ENCODE measurements around the gene DAZAP2. TPM values are rescaled to one million over a fixed set of nuclear protein-coding genes. Genes with fewer than 3 reads are reported as not detected.

The DAZAP2 gene, protein sequence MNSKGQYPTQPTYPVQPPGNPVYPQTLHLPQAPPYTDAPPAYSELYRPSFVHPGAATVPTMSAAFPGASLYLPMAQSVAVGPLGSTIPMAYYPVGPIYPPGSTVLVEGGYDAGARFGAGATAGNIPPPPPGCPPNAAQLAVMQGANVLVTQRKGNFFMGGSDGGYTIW
- total RNA-seq: 100 to 1,000 TPM; 186 TPM

- DNase-seq (peak; percentile 97), ATAC-seq (peak; percentile 96)
- ChIA-PET POLR2A (interaction anchor here (0.6 to 3.4 kb wide), 32 partner anchors 9 to 1000 kb away, joined by 3 to 31 read pairs (median 3); partner anchors contain the start of genes ATF1, CSRNP2, LETMD1 and POU6F1), CTCF (interaction anchor here (0.7 to 3.4 kb wide), 8 partner anchors 8 to 1056 kb away, joined by 3 to 28 read pairs (median 4); partner anchors contain the start of genes CSRNP2 and POU6F1)
- Mint-ChIP-seq H3K4me3 (peak within 1 kb of the TSS; percentile 96), H3K27me3 (ENCODE audit: low read depth) (peaks cover 2% of the 10 kb centered on the region), H3K4me1 (ENCODE audit: low read depth) (peaks cover 38% of the 10 kb centered on the region), H3K27ac (peak within 1 kb of the TSS; percentile 100), H3K36me3 (ENCODE audit: low read depth) (peaks cover 41% of the 10 kb centered on the region), H3K9me3 (ENCODE audit: insufficient read depth) (no peaks in the 10 kb centered on the region)
Observed at GRCh38 chr12:51238510-51239334, at the start of gene DAZAP2. Gene DAZAP2 (plus strand): TSS chr12:51238826. CDS start chr12:51238908, 82 bp downstream.

DNA sequence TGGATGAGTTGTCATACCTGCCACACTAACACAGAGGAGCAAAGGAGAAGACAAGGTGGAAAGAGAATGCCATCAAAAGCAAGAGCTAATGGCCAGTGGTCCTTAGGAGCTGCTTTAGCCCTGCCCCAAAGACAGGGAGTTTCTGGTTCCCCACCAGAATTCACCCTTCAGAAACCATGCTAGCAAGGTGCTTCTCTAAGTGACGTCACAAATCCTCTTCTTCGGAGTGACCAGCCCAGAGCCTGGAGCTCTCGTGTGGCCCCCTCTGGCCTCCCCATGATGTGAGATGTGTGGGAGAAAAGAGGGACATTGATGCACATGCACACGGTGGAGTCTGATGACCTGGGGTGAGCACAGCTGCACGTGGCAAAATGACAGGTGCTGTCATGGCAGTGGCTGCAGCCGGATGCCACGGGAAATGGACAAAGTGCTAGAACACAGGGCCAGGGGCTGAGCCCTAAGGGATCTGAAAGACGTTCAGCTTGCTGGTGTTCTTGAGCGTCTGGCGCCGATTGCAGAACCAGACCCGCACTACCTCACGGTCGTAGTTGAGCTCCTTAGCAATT, 48.8 kb upstream of the DAZAP2 start:
- CTCF ChIA-PET: interaction anchor here (1.3 kb wide), 1 partner anchor 28 kb away, joined by 4 read pairs; no protein-coding TSS in a partner anchor
- Mint-ChIP-seq H3K27me3 (ENCODE audit: low read depth) (no peaks in the 10 kb centered on the region), H3K27ac (no peak overlapping the region), H3K4me1 (ENCODE audit: low read depth) (no peaks in the 10 kb centered on the region), H3K4me3 (no peak overlapping the region), H3K36me3 (ENCODE audit: low read depth) (no peaks in the 10 kb centered on the region), H3K9me3 (ENCODE audit: insufficient read depth) (no peaks in the 10 kb centered on the region)
- no peak for ATAC-seq
- no peak for DNase-seq
- POLR2A ChIA-PET: no interaction called here

DNA sequence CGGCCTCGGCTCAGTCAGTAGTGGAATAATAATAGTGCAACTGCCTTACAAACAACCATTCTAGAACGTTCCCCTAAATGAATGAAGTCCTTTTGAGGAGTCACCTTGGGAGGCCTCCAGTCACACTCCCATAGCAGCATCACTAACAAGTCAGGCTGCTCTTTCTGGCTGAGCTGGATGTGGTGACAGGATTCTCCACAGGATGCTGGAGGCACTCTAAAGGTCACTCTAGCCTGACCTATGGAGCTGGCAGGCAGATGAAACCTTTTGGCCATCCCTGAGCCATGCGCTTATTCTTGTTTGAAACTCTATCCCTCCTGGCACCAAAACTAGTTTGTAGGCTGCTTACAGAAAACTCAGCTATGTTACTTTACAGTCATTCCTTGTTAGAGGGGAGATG, 47.8 kb upstream of the DAZAP2 start:
- H3K4me3 Mint-ChIP-seq: no peak overlapping the region
- no peaks in the 10 kb centered on the region for H3K9me3 Mint-ChIP-seq (ENCODE audit: insufficient read depth)
- no peaks in the 10 kb centered on the region for H3K27me3 Mint-ChIP-seq (ENCODE audit: low read depth)
- ATAC-seq (no peak), DNase-seq (no peak)
- ChIA-PET POLR2A (no interaction called here), CTCF (interaction anchor here (1.3 kb wide), 1 partner anchor 27 kb away, joined by 4 read pairs; no protein-coding TSS in a partner anchor)
- no peaks in the 10 kb centered on the region for H3K36me3 Mint-ChIP-seq (ENCODE audit: low read depth)
- H3K4me1 Mint-ChIP-seq (ENCODE audit: low read depth): no peaks in the 10 kb centered on the region
- H3K27ac Mint-ChIP-seq: no peak overlapping the region

DNA sequence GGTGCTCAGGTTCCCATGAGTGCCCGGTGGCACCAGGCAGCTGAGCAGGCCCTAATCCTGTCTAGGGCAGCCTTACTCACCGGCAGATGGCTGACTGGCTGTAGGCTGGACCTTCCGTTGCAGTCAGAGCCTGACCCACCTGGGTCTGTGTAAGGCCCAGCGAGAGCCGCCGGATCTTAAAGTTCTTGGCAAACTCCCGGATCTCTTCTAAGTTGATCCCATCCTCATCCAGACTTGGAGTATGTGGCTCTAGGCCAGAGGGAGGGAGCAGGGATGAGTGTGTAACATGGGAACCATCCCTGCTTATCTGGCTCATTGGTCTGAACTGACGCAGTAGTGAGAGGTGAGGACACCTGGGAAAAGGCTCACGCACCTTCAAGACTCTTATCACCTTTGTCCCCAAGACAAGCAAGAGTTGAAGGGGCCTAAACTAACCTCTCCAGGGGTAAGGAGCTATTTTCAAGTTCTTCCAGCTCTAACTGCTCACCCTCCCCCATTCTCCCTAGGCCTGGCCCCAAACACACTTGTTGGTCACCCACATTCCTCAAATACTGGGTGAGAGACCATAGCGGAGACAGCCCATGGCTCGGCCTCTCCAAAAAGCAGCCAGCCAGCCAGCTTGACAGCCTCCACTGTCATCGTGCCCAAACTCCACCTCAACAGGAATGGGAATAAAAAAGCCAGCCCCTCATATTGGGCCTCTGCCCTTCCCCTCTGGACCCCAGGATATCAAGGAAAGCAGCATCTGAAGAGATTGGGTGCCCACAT, 46.9 kb upstream of the DAZAP2 start:
- Mint-ChIP-seq H3K4me3 (no peak overlapping the region), H3K9me3 (ENCODE audit: insufficient read depth) (no peaks in the 10 kb centered on the region), H3K4me1 (ENCODE audit: low read depth) (no peaks in the 10 kb centered on the region), H3K27ac (peak overlapping the region; percentile 2), H3K27me3 (ENCODE audit: low read depth) (no peaks in the 10 kb centered on the region), H3K36me3 (ENCODE audit: low read depth) (no peaks in the 10 kb centered on the region)
- ATAC-seq (no peak), DNase-seq (no peak)
- ChIA-PET CTCF (interaction anchor here (1.3 kb wide), 1 partner anchor 27 kb away, joined by 4 read pairs; no protein-coding TSS in a partner anchor), POLR2A (no interaction called here)

DNA sequence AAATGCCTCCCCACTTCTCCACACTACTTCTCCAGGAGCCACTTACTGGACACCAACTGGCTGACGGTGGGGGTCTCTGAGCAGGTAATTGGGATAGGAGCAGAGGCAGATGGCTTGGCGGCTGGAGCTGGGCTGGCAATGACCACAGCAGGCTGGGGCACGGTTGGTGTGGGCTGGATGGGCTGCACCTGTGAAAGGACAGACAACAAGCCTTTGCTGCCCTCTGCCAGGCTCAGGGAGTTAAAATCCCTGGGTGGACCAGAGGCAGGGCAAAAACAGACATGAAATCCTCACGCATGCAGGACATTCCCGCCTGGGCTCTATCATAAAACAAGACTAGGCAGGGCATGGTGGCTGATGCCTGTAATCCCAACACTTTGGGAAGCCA, 46.3 kb upstream of the DAZAP2 start:
- H3K27me3 Mint-ChIP-seq (ENCODE audit: low read depth): no peaks in the 10 kb centered on the region
- no peaks in the 10 kb centered on the region for H3K4me1 Mint-ChIP-seq (ENCODE audit: low read depth)
- ChIA-PET CTCF (no interaction called here), POLR2A (no interaction called here)
- DNase-seq: no peak
- ATAC-seq: no peak
- H3K9me3 Mint-ChIP-seq (ENCODE audit: insufficient read depth): no peaks in the 10 kb centered on the region
- H3K36me3 Mint-ChIP-seq (ENCODE audit: low read depth): no peaks in the 10 kb centered on the region
- no peak overlapping the region for H3K4me3 Mint-ChIP-seq
- H3K27ac Mint-ChIP-seq: no peak overlapping the region

DNA sequence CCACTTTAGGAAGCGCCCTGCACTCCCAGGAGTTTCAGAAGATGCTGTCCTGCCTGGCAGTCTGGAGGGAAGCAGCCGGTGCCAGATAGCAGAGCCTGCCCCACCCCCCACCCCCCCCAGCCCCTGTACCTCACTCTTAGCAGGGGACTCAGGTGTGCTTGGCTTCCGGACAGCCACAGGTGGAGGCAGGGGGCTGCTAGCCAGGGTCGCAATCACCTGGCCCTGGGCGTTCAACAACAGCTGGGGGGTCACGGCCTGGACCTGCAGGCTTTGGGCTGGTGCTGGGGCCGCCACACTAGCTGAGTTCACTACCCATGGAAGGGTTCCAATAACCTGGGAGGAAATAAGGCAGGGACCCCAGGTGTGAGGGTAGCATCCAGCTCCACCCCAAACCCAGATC, 42.8 kb upstream of the DAZAP2 start:
- no peaks in the 10 kb centered on the region for H3K36me3 Mint-ChIP-seq (ENCODE audit: low read depth)
- ChIA-PET POLR2A (interaction anchor here (0.6 kb wide), 2 partner anchors 42 to 56 kb away, joined by 3 to 6 read pairs; no protein-coding TSS in a partner anchor), CTCF (interaction anchor here (0.9 kb wide), 1 partner anchor 9 kb away, joined by 4 read pairs; no protein-coding TSS in a partner anchor)
- H3K27me3 Mint-ChIP-seq (ENCODE audit: low read depth): no peaks in the 10 kb centered on the region
- H3K4me1 Mint-ChIP-seq (ENCODE audit: low read depth): no peaks in the 10 kb centered on the region
- no peak for DNase-seq
- H3K4me3 Mint-ChIP-seq: no peak overlapping the region
- ATAC-seq: no peak
- no peak overlapping the region for H3K27ac Mint-ChIP-seq
- H3K9me3 Mint-ChIP-seq (ENCODE audit: insufficient read depth): no peaks in the 10 kb centered on the region

GRCh38 chr12:51196547-51196946, 42.1 kb upstream of the DAZAP2 start:
- ChIA-PET POLR2A (interaction anchor here (0.6 kb wide), 2 partner anchors 42 to 55 kb away, joined by 3 to 6 read pairs; no protein-coding TSS in a partner anchor), CTCF (interaction anchor here (0.9 kb wide), 1 partner anchor 8 kb away, joined by 4 read pairs; no protein-coding TSS in a partner anchor)
- no peaks in the 10 kb centered on the region for H3K36me3 Mint-ChIP-seq (ENCODE audit: low read depth)
- H3K27me3 Mint-ChIP-seq (ENCODE audit: low read depth): no peaks in the 10 kb centered on the region
- DNase-seq (no peak), ATAC-seq (no peak)
- no peak overlapping the region for H3K27ac Mint-ChIP-seq
- no peaks in the 10 kb centered on the region for H3K9me3 Mint-ChIP-seq (ENCODE audit: insufficient read depth)
- H3K4me3 Mint-ChIP-seq: no peak overlapping the region
- H3K4me1 Mint-ChIP-seq (ENCODE audit: low read depth): no peaks in the 10 kb centered on the region

- no peaks in the 10 kb centered on the region for H3K4me1 Mint-ChIP-seq (ENCODE audit: low read depth)
- H3K9me3 Mint-ChIP-seq (ENCODE audit: insufficient read depth): no peaks in the 10 kb centered on the region
- H3K36me3 Mint-ChIP-seq (ENCODE audit: low read depth): no peaks in the 10 kb centered on the region
- CTCF ChIA-PET: no interaction called here
- POLR2A ChIA-PET: no interaction called here
- no peak overlapping the region for H3K27ac Mint-ChIP-seq
- no peak for ATAC-seq
- no peak overlapping the region for H3K4me3 Mint-ChIP-seq
- DNase-seq: no peak
- H3K27me3 Mint-ChIP-seq (ENCODE audit: low read depth): no peaks in the 10 kb centered on the region
Observed at GRCh38 chr12:51197736-51198567, 40.7 kb upstream of the DAZAP2 start.

GRCh38 chr12:51198568-51199365, 39.9 kb upstream of the DAZAP2 start:
- CTCF ChIA-PET: no interaction called here
- H3K27me3 Mint-ChIP-seq (ENCODE audit: low read depth): no peaks in the 10 kb centered on the region
- no peaks in the 10 kb centered on the region for H3K4me1 Mint-ChIP-seq (ENCODE audit: low read depth)
- DNase-seq (no peak), ATAC-seq (no peak)
- no peak overlapping the region for H3K27ac Mint-ChIP-seq
- POLR2A ChIA-PET: no interaction called here
- no peaks in the 10 kb centered on the region for H3K36me3 Mint-ChIP-seq (ENCODE audit: low read depth)
- H3K4me3 Mint-ChIP-seq: no peak overlapping the region
- no peaks in the 10 kb centered on the region for H3K9me3 Mint-ChIP-seq (ENCODE audit: insufficient read depth)

DNA sequence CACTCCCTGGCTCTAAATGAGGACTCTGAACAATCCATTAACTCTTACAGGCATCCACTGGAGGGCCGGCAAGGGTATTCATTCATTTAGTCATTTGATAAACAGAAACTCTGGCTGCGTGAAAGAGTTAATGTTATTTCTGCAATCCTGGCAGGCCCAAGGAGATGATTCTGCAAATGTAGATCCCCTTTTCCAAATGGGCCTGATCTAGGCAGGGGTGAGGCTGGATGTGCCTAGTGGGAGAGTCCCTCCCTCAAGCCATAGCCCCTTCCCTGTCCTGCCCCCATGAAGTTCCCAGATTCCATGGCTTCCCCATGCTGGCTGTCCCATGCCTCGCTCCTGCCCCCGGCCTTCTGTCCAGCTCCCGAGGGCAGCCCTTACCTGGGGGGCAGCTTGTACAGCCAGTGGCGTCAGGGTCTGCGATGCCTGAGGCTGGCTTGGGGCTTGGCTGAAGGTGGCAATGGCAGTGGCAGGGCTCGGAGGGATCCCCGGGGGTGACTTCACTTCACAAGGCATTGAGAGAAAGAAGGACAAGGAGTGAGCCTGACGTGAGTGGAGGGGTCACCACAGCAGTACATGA, 39.2 kb upstream of the DAZAP2 start:
- no peaks in the 10 kb centered on the region for H3K27me3 Mint-ChIP-seq (ENCODE audit: low read depth)
- DNase-seq (no peak), ATAC-seq (no peak)
- no peaks in the 10 kb centered on the region for H3K4me1 Mint-ChIP-seq (ENCODE audit: low read depth)
- ChIA-PET POLR2A (no interaction called here), CTCF (no interaction called here)
- no peaks in the 10 kb centered on the region for H3K36me3 Mint-ChIP-seq (ENCODE audit: low read depth)
- H3K9me3 Mint-ChIP-seq (ENCODE audit: insufficient read depth): no peaks in the 10 kb centered on the region
- no peak overlapping the region for H3K4me3 Mint-ChIP-seq
- no peak overlapping the region for H3K27ac Mint-ChIP-seq

Measured in activated CD8-positive, alpha-beta T cell treated with anti-CD3 and anti-CD28 coated beads, Interleukin-2, amount 10 ng/mL, durations not matched to agents 7 days and 5 days (primary cell).